Stimulated activated CD8-positive, alpha-beta memory T cell treated with anti-CD3 and anti-CD28 coated beads, Interleukin-7, amount 100 ng/mL, for 48 hours (primary cell): ENCODE data around the gene OTOS.

Source experiments
- DNase-seq, 2 donors: peaks; one replicate each; pipeline ENCODE4 v3.0.0-alpha.2; 2020; ENCODE audit warnings: low read depth in 1 of 2; ENCODE audit errors: extremely low read depth in 1 of 2

The OTOS gene

GRCh38 chr2:240123821-240124650 lies 16.4 kb downstream of the OTOS start:
- no peak for DNase-seq

GRCh38 chr2:240121675-240122074 lies 18.8 kb downstream of the OTOS start:
- no peak for DNase-seq

- DNase-seq = no peak
Measured at GRCh38 chr2:240121190-240121589, 19.3 kb downstream of the OTOS start.

GRCh38 chr2:240114233-240114632 lies 26.2 kb downstream of the OTOS start:
- DNase-seq = no peak

GRCh38 chr2:240112914-240113690 lies 27.4 kb downstream of the OTOS start:
- DNase-seq = no peak

- DNase-seq = no peak
Measured at GRCh38 chr2:240111253-240111652, 29.2 kb downstream of the OTOS start.

GRCh38 chr2:240109386-240109785 lies 31.1 kb downstream of the OTOS start:
- no peak for DNase-seq

- DNase-seq = no peak
Measured at GRCh38 chr2:240107477-240107796, 33.0 kb downstream of the OTOS start.

GRCh38 chr2:240106765-240107476 lies 33.5 kb downstream of the OTOS start:
- DNase-seq = no peak

GRCh38 chr2:240105982-240106381 lies 34.5 kb downstream of the OTOS start:
- DNase-seq = no peak

GRCh38 chr2:240103136-240103535 lies 37.3 kb downstream of the OTOS start:
- DNase-seq = no peak

GRCh38 chr2:240098349-240098748 lies 42.1 kb downstream of the OTOS start:
- DNase-seq = no peak

GRCh38 chr2:240095556-240096523 lies 44.6 kb downstream of the OTOS start:
- DNase-seq = no peak

GRCh38 chr2:240089306-240089705 lies 51.2 kb downstream of the OTOS start:
- DNase-seq = no peak
